ENCODE measurements around the gene DCDC1.

Gene DCDC1

DNA sequence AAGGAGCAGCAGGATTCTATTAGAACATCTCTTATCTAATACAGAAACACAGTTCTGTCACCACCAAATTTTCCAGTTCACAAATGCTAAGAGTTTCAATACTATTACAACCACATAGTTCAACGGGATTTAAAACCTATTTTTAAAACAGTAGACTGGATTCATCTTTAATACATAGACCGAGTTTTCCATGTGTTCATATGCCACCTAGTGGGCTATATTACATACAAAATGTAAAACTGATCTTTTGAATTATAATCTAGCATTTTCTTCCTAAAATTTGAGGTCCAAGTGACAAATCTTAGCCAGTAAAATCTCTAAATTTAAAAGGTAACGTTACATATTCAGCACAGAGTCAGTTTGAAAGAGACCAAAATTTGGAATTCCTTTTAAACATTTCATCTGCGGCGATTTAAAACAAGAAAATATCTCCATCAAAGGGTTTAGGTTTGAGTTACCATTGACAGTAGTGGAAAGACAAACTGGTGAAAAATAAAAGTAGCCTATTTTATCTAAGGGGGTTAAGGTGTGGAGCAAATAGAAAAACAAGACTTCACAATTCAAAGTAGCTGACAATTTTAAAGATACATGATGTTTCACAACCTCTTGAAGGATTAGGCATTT, 514.0 kb downstream of the DCDC1 start:
- DNase-seq (ENCODE audit: low spot score), result no peak

DNA sequence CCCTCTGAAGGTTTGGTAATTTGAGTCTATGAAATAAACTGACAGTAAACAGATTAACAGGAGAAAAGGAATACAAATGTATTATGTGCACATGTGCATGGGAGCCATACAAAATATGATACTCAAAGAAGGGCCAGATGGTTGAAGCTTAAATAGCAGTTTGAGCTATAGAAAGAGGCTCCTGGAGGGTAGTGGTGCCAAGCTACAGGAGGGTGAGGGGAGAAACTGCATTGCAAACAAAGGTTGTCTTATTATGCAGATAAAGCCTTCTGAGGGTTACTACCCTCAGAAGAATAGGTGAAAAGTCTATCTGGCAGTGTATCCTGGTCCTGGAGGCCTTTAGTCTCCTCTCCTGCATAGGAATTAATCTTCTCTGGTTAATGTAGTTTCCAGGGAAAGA, 516.1 kb downstream of the DCDC1 start:
- Histone ChIP-seq H3K4me3 (no peak overlapping the region), H3K27ac (no peak overlapping the region)
- TF ChIP-seq, protein P1, sequence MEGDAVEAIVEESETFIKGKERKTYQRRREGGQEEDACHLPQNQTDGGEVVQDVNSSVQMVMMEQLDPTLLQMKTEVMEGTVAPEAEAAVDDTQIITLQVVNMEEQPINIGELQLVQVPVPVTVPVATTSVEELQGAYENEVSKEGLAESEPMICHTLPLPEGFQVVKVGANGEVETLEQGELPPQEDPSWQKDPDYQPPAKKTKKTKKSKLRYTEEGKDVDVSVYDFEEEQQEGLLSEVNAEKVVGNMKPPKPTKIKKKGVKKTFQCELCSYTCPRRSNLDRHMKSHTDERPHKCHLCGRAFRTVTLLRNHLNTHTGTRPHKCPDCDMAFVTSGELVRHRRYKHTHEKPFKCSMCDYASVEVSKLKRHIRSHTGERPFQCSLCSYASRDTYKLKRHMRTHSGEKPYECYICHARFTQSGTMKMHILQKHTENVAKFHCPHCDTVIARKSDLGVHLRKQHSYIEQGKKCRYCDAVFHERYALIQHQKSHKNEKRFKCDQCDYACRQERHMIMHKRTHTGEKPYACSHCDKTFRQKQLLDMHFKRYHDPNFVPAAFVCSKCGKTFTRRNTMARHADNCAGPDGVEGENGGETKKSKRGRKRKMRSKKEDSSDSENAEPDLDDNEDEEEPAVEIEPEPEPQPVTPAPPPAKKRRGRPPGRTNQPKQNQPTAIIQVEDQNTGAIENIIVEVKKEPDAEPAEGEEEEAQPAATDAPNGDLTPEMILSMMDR (IDR thresholded peaks at IDR 0.05), result no peak
- no peak for DNase-seq (ENCODE audit: low spot score)

More for the DNA sequence above, 514.0 kb downstream of the DCDC1 start:
- TF ChIP-seq, protein P1 (IDR thresholded peaks at IDR 0.05), result peak; percentile 44
- H3K27ac ChIP-seq, result no peak overlapping the region
- H3K4me3 ChIP-seq, result no peak overlapping the region

DNA sequence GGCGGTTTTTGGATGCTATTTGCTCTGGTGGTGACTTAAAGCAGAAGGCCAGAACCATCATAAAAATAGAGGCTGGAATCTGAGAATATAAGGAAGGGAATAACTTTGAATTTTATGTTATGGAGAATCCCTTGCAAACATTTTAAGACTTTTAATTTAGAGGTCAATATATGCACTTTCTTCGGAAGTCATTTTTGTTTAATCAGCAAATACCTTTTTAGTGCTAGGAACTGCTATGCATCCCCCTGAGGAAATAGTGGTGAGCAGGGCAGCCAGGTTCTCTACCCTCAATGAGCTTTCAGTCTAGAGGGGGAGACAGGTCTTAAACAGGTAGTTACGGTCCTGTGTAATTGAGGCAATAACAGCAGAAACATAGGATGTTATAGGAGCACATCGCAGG, 516.9 kb downstream of the DCDC1 start:
- no peak overlapping the region for H3K27ac ChIP-seq
- DNase-seq (ENCODE audit: low spot score), result no peak
- TF ChIP-seq, protein P1 (IDR thresholded peaks at IDR 0.05), result no peak
- H3K4me3 ChIP-seq, result no peak overlapping the region

DNA sequence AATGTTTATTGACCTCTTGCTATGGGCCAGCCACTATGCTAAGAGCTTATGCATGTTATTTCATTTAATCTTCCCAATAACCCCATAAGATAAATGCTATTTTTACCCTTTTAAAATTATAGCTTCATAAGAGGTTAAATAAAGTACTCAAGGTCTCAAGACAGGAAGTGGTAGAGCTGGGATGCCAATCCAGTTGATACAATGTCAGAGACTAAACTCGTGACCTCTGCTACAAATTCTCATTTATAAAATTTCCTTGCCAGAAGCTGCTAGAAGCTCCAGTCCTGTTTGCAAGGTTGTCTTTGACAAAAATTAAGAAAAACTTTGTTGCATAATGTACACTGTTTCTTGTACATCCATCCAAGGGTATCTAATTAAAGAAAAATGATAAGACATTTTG, 517.4 kb downstream of the DCDC1 start:
- TF ChIP-seq, protein P1 (IDR thresholded peaks at IDR 0.05), result no peak
- H3K27ac ChIP-seq, result no peak overlapping the region
- H3K4me3 ChIP-seq, result no peak overlapping the region
- no peak for DNase-seq (ENCODE audit: low spot score)

DNA sequence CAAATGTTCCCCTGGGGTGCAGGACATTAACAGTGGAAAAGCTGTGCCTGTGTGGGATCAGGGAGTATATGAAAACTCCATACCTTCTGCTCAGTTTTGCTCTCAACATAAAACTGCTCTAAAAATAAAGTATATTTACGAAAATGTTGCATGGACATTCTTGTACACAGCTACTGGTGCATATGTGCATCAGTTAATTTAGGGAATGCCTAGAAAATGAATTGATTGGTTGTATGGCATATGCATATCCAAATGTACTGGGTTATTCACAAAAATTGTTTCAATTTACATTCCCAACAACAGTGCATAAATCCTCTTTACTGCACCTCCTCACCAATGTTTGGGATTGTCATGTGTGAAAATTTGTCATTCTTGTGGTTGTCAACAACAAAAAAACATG, 532.3 kb downstream of the DCDC1 start:
- Histone ChIP-seq H3K4me3 (no peak overlapping the region), H3K27ac (no peak overlapping the region)
- TF ChIP-seq, protein P1 (IDR thresholded peaks at IDR 0.05), result no peak
- DNase-seq (ENCODE audit: low spot score), result no peak

DNA sequence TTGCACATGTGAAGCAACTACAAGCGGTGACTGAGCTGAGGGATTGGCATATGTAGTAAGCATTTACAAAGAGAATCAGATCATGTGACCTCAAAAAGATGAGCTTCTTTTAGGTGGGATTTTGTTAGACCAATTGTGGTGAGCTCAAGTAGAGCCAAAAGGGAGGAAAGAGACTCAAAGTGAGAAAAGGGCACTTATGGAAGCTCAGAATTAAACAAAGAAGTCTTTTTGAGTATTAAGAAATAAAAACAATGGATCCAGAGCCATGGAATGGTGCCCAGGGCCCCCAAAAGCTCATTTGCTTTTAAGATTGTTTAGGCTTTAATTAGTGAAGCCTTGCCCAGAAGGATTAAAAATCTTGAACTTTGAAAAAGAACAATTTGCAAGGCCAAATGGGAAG, 536.7 kb downstream of the DCDC1 start:
- no peak overlapping the region for H3K27ac ChIP-seq
- TF ChIP-seq, protein P1 (IDR thresholded peaks at IDR 0.05), result no peak
- DNase-seq (ENCODE audit: low spot score), result no peak
- H3K4me3 ChIP-seq, result no peak overlapping the region

DNA sequence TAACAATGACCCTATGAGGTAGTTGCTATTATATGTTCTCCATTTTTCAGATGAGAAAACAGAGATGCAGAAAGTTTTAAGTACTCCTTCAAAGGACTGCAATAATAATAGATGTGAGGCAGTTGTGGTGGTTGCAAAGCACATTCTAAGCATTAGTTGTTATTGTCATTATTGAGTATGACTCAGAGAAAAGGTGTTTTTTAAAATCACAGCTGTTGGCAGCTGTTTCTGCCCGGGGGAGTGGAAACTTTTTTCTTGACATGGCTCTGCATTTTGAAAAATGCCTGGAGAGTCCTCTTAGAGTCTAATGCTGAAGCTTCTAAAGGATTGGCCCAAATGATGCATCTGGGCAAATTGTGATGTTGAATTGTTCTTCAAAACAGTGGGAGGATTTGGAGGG, 538.9 kb downstream of the DCDC1 start:
- no peak overlapping the region for H3K27ac ChIP-seq
- H3K4me3 ChIP-seq, result no peak overlapping the region
- DNase-seq (ENCODE audit: low spot score), result no peak
- TF ChIP-seq, protein P1 (IDR thresholded peaks at IDR 0.05), result no peak

Measured in coronary artery (tissue), 2 donors.